PC-9 (cell line): Measurements from ENCODE around the gene TSHZ2. TPM values are rescaled to one million over a fixed set of nuclear protein-coding genes. Genes with fewer than 3 reads are reported as not detected.

Source experiments
- BruUV-seq: library from RNA; stranded (reverse); fragments of 400-500 nt; replicated peaks from 2 replicates; lab custom pipeline; 2021; lab: Mats Ljungman, UMichigan
- CTCF ChIA-PET: fragments of 300-600 bp; sonication (Branson Sonifier 250); formaldehyde crosslinking; loops from one replicate; lab custom pipeline; 2022; ENCODE audit warnings: antibody characterized with exemption; lab: Charles Lee
- POLR2A ChIA-PET: fragments of 300-600 bp; sonication (Branson Sonifier 250); formaldehyde crosslinking; loops from one replicate; lab custom pipeline; 2022; ENCODE audit warnings: antibody characterized with exemption; ENCODE audit not compliant: unreplicated experiment; lab: Charles Lee
- DNase-seq, 2 experiments: peaks; one replicate each; pipeline versions ENCODE4 v3.0.0 to v3.0.0-alpha.2; 2015 to 2022; ENCODE audit warnings: mixed read lengths in 1 of 2
- H2AFZ ChIP-seq: fragments of 200-600 bp; sonication (generic); 2 replicates; pipeline ENCODE4 v1.8.1; 2017; ENCODE audit warnings: antibody characterized with exemption
- H3F3A ChIP-seq: fragments of 200-600 bp; sonication (generic); 2 replicates; pipeline ENCODE4 v1.8.1; 2017; ENCODE audit warnings: antibody characterized with exemption, mild to moderate bottlenecking, low read depth; ENCODE audit not compliant: insufficient read depth
- H3K27ac ChIP-seq: fragments of 200-600 bp; sonication (generic); 2 replicates; pipeline ENCODE4 v1.6.1; 2016; ENCODE audit warnings: mixed run types
- H3K27me3 ChIP-seq: fragments of 200-600 bp; sonication (generic); 2 replicates; pipeline ENCODE4 v1.6.1; 2016; ENCODE audit warnings: low read depth, mixed run types; ENCODE audit not compliant: insufficient read depth
- H3K36me3 ChIP-seq: fragments of 200-600 bp; sonication (generic); 2 replicates; pipeline ENCODE4 v1.6.1; 2016; ENCODE audit warnings: low read depth, mixed run types
- H3K4me1 ChIP-seq: fragments of 200-600 bp; sonication (generic); replicated peaks from 2 replicates; pipeline ENCODE4 v1.6.1; 2016; ENCODE audit warnings: mixed run types; ENCODE audit not compliant: insufficient read depth
- H3K4me2 ChIP-seq: fragments of 200-600 bp; sonication (generic); 2 replicates; pipeline ENCODE4 v1.6.1; 2017; ENCODE audit warnings: mixed run types
- H3K4me3 ChIP-seq: fragments of 200-600 bp; sonication (generic); 2 replicates; pipeline ENCODE4 v1.6.1; 2016; ENCODE audit warnings: mixed run types
- H3K79me2 ChIP-seq: fragments of 200-600 bp; sonication (generic); 2 replicates; pipeline ENCODE4 v1.6.1; 2017; ENCODE audit warnings: low read depth, mixed run types
- H3K9me2 ChIP-seq: fragments of 200-600 bp; sonication (generic); 2 replicates; pipeline ENCODE4 v1.8.1; 2017; ENCODE audit warnings: mild to moderate bottlenecking; ENCODE audit not compliant: insufficient read depth
- H3K9me3 ChIP-seq: fragments of 200-600 bp; sonication (generic); 2 replicates; pipeline ENCODE4 v1.8.1; 2016; ENCODE audit warnings: low read depth; ENCODE audit not compliant: insufficient read depth
- H4K20me1 ChIP-seq: fragments of 200-600 bp; sonication (generic); 2 replicates; pipeline ENCODE4 v1.8.1; 2017; ENCODE audit not compliant: insufficient read depth
- CTCF ChIP-seq: fragments of 200-600 bp; sonication (generic); conservative IDR thresholded peaks from 2 replicates; pipeline ENCODE4 v1.6.1; 2017; ENCODE audit warnings: mixed run types, antibody characterized with exemption, mild to moderate bottlenecking, moderate library complexity
- EZH2 ChIP-seq: fragments of 200-600 bp; sonication (generic); IDR thresholded peaks from 2 replicates; pipeline ENCODE4 v1.8.0; 2017; ENCODE audit warnings: antibody characterized with exemption, low read depth
- intact Hi-C: fragments of 100-400 bp; cut with micrococcal nuclease; formaldehyde crosslinking; loops from one replicate; pipeline ENCODE4 v1.10.0; 2022; ENCODE audit not compliant: unreplicated experiment
- total RNA-seq: library from RNA; stranded (reverse); gene quantifications from 2 replicates; pipeline ENCODE4 v1.2.3, GENCODE V29; 2021

Gene TSHZ2
- total RNA-seq, 1 experiment from 2014 or later: not detected

- CTCF ChIA-PET: no interaction called here
- intact Hi-C loops: no loop called here
Observed at GRCh38 chr20:53379014-53379832, 407.1 kb downstream of the TSHZ2 start.

GRCh38 chr20:53379833-53380120 lies 407.6 kb downstream of the TSHZ2 start:
- CTCF ChIA-PET: no interaction called here
- no peaks in the 10 kb centered on the region for H3F3A ChIP-seq

More at GRCh38 chr20:53379014-53379832, 407.1 kb downstream of the TSHZ2 start:
- H3F3A ChIP-seq: no peaks in the 10 kb centered on the region
- DNase-seq: no peak
- no peak overlapping the region for H3K27ac ChIP-seq
- no peak for TF ChIP-seq EZH2
- no peak for TF ChIP-seq CTCF
- H3K27me3 ChIP-seq: peaks cover 72% of the 10 kb centered on the region
- no peak overlapping the region for H2AFZ ChIP-seq
- no TSS peak for BruUV-seq
- no peaks in the 10 kb centered on the region for H3K4me1 ChIP-seq
- POLR2A ChIA-PET: no interaction called here
- no peaks in the 10 kb centered on the region for H3K9me2 ChIP-seq
- H3K4me2 ChIP-seq: no peak overlapping the region
- H3K79me2 ChIP-seq: no peaks in the 10 kb centered on the region
- no peaks in the 10 kb centered on the region for H3K9me3 ChIP-seq
- H3K36me3 ChIP-seq: no peaks in the 10 kb centered on the region
- H4K20me1 ChIP-seq: no peaks in the 10 kb centered on the region
- no peak overlapping the region for H3K4me3 ChIP-seq

GRCh38 chr20:53381568-53382262 lies 409.6 kb downstream of the TSHZ2 start:
- H3K79me2 ChIP-seq: no peaks in the 10 kb centered on the region
- DNase-seq: no peak
- no peaks in the 10 kb centered on the region for H3K4me1 ChIP-seq
- no peak overlapping the region for H3K27ac ChIP-seq
- no peak overlapping the region for H3K4me2 ChIP-seq
- CTCF ChIA-PET: no interaction called here
- POLR2A ChIA-PET: no interaction called here
- H3K4me3 ChIP-seq: no peak overlapping the region
- no peaks in the 10 kb centered on the region for H3K9me2 ChIP-seq
- no peaks in the 10 kb centered on the region for H3F3A ChIP-seq
- peaks cover 93% of the 10 kb centered on the region for H3K27me3 ChIP-seq
- H2AFZ ChIP-seq: no peak overlapping the region
- intact Hi-C loops: no loop called here
- no TSS peak for BruUV-seq
- no peaks in the 10 kb centered on the region for H3K36me3 ChIP-seq
- H4K20me1 ChIP-seq: no peaks in the 10 kb centered on the region
- H3K9me3 ChIP-seq: no peaks in the 10 kb centered on the region
- peak; percentile 40; the same call in 1 of the 2 replicates for TF ChIP-seq CTCF
- TF ChIP-seq EZH2: no peak

More at GRCh38 chr20:53379833-53380120, 407.6 kb downstream of the TSHZ2 start:
- Histone ChIP-seq H3K79me2 (no peaks in the 10 kb centered on the region), H3K4me1 (no peaks in the 10 kb centered on the region), H3K27me3 (peaks cover 77% of the 10 kb centered on the region), H3K4me3 (no peak overlapping the region), H4K20me1 (no peaks in the 10 kb centered on the region), H3K9me3 (no peaks in the 10 kb centered on the region), H3K27ac (no peak overlapping the region), H3K9me2 (no peaks in the 10 kb centered on the region), H3K4me2 (no peak overlapping the region), H3K36me3 (no peaks in the 10 kb centered on the region), H2AFZ (no peak overlapping the region)
- intact Hi-C loops: no loop called here
- POLR2A ChIA-PET: no interaction called here
- no peak for DNase-seq
- TF ChIP-seq CTCF (no peak), EZH2 (no peak)
- BruUV-seq: no TSS peak
